HCT116 (cell line): Measurements from ENCODE around the gene CD1B.

Experiments
- CTCF ChIP-seq, 3 experiments: fragments of 200-600 bp in 1 of 3; sonication (generic) in 1 of 3; IDR thresholded peaks in 2 of 3; conservative IDR thresholded peaks in 1 of 3; 2 replicates each; pipeline ENCODE4 v1.5.1; 2012 to 2017; ENCODE audit warnings: low read depth in 2 of 3, low read length in 2 of 3, antibody characterized with exemption in 1 of 3, borderline replicate concordance in 1 of 3, control low read depth in 1 of 3, mild to moderate bottlenecking in 1 of 3, mixed read lengths in 1 of 3, mixed run types in 1 of 3, moderate library complexity in 1 of 3; ENCODE audit not compliant: insufficient read depth in 1 of 3
- FOSL1 ChIP-seq: IDR thresholded peaks from 2 replicates; pipeline ENCODE4 v1.6.1; 2012; ENCODE audit warnings: low read depth
- MAX ChIP-seq: IDR thresholded peaks from 2 replicates; pipeline ENCODE4 v1.6.1; 2012
- POLR2AphosphoS5 ChIP-seq: IDR thresholded peaks from 2 replicates; pipeline ENCODE4 v1.6.1; 2011; ENCODE audit warnings: mild to moderate bottlenecking, low read depth, low read length, moderate library complexity
- REST ChIP-seq: IDR thresholded peaks from 2 replicates; pipeline ENCODE4 v1.6.1; 2012; ENCODE audit warnings: low read depth

- TF ChIP-seq CTCF (IDR thresholded peaks at IDR 0.05 in 2 of 3, conservative IDR thresholded peaks at IDR 0.05 in 1 of 3; ENCODE audit: borderline replicate concordance in 1 of 3, insufficient read depth in 1 of 3, low read depth in 2 of 3, low read length in 2 of 3) (no peak), MAX (no peak), POLR2AphosphoS5 (no peak), REST (no peak), FOSL1 (no peak)
These were observed 3.8 kb upstream of the CD1B start for GRCh38 chr1:158335213-158335532.
